Stimulated activated CD8-positive, alpha-beta memory T cell treated with anti-CD3 and anti-CD28 coated beads, Interleukin-4, amount 100 ng/mL, for 48 hours (primary cell): ENCODE results near the gene CLDN24.

Experiments
- DNase-seq: peaks from one replicate; pipeline ENCODE4 v3.0.0-alpha.2; 2020

The CLDN24 gene

GRCh38 chr4:183272384-183272783, 49.8 kb downstream of the CLDN24 start:
- no peak for DNase-seq
